Activated gamma-delta T cell (primary cell): ENCODE results near the gene AKR1C1.
"Not testable (repeated sequence)": the region's sequence is repeated elsewhere in the genome, so short reads cannot be mapped to it uniquely, and the experiment has no call there.

Source experiments
- DNase-seq: peaks from one replicate; lab custom pipeline; 2025; lab: John Stamatoyannopoulos, UW
- total RNA-seq, 2 donors: gene quantifications; one replicate each; lab custom pipeline; 2026; lab: John Stamatoyannopoulos, UW

AKR1C1 gene
- 0.92 to 1.0 reads per million in 2 donors for total RNA-seq

GRCh38 chr10:4962876-4963814 lies at the start of gene AKR1C1:
TSS of gene AKR1C1 (plus strand) at chr10:4963415. CDS start at chr10:4963445, 30 bp downstream.
- DNase-seq: not testable (repeated sequence)

GRCh38 chr10:4914213-4914850 lies 48.9 kb upstream of the AKR1C1 start:
- no peak for DNase-seq

- DNase-seq: no peak
Measured at GRCh38 chr10:4916086-4916716, 47.0 kb upstream of the AKR1C1 start.

GRCh38 chr10:4918236-4918635 lies 45.0 kb upstream of the AKR1C1 start:
- DNase-seq: no peak

GRCh38 chr10:4924482-4924881 lies 38.7 kb upstream of the AKR1C1 start:
- DNase-seq: not testable (repeated sequence)

- no peak for DNase-seq
Measured at GRCh38 chr10:4926400-4926799, 36.8 kb upstream of the AKR1C1 start.

- no peak for DNase-seq
Measured at GRCh38 chr10:4931587-4931986, 31.6 kb upstream of the AKR1C1 start.

- no peak for DNase-seq
Measured at GRCh38 chr10:4934391-4934987, 28.7 kb upstream of the AKR1C1 start.

GRCh38 chr10:4937346-4937745 lies 25.9 kb upstream of the AKR1C1 start:
- DNase-seq: no peak

- no peak for DNase-seq
Measured at GRCh38 chr10:4939224-4940072, 23.8 kb upstream of the AKR1C1 start.

- not testable (repeated sequence) for DNase-seq
Measured at GRCh38 chr10:4940073-4940428, 23.2 kb upstream of the AKR1C1 start.

GRCh38 chr10:4940909-4941308 lies 22.3 kb upstream of the AKR1C1 start:
- not testable (repeated sequence) for DNase-seq

GRCh38 chr10:4941540-4942330 lies 21.5 kb upstream of the AKR1C1 start:
- no peak for DNase-seq

GRCh38 chr10:4942931-4943330 lies 20.3 kb upstream of the AKR1C1 start:
- not testable (repeated sequence) for DNase-seq

- not testable (repeated sequence) for DNase-seq
Measured at GRCh38 chr10:4943416-4943815, 19.8 kb upstream of the AKR1C1 start.

- DNase-seq: no peak
Measured at GRCh38 chr10:4943821-4944220, 19.4 kb upstream of the AKR1C1 start.

GRCh38 chr10:4944841-4945240 lies 18.4 kb upstream of the AKR1C1 start:
- no peak for DNase-seq

- no peak for DNase-seq
Measured at GRCh38 chr10:4945766-4946717, 17.2 kb upstream of the AKR1C1 start.

- DNase-seq: no peak
Measured at GRCh38 chr10:4947039-4947634, 16.1 kb upstream of the AKR1C1 start.
